Measurements from ENCODE around the gene XNDC1N.

The XNDC1N gene

DNA sequence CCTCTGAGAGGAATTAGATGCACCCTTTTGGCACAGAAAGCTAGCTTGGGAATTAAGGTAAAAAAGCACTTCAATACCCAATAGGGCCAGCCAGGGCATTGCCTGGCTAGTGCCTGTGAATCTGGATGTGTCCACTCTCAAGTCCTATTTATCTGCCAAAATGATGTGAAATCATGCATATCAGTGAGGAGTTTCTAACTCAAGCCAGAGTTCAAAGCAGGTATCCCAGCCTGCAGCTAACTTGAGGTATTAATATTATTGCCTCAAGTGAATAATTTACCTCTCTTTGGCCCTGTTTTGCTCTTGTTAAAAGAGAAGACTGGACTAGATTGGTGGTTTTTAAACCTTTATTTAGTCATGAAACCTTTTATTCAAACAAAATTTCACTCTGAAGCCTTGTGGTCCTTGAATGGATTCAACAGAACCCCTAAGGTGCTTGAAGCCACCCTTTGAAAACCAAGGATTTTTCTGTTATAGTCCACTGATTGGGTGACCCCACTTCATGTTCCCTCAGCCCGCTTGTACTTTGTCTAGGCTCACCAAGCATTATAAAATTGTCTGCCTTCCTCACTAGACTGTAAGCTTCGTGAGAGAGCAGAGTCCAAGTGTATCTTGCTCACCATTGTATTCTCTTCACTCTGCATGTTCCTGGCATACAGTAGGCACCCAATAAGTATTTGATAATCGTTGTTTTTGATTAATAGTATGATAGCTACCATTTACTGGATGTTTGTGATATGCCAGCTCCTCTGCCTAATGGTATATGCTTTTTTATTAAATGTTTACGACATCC is 4.9 kb upstream of the XNDC1N start:
- H3K4me3 ChIP-seq (ENCODE audit: low read depth, low read length, poor library complexity, severe bottlenecking) = peak overlapping the region; percentile 40
- H3K9me3 ChIP-seq (ENCODE audit: low read length) = no peaks in the 10 kb centered on the region
- peak overlapping the region; percentile 17; the same call in 1 of the 2 replicates for H3K9ac ChIP-seq (ENCODE audit: low read length)
- H3K9me2 ChIP-seq (ENCODE audit: low read depth, low read length) = no peaks in the 10 kb centered on the region
- no peaks in the 10 kb centered on the region for H3K27me3 ChIP-seq (ENCODE audit: insufficient read depth, low read length)
- H3F3A ChIP-seq (ENCODE audit: insufficient read depth, low read length) = no peaks in the 10 kb centered on the region
- no peaks in the 10 kb centered on the region for H4K20me1 ChIP-seq (ENCODE audit: insufficient read depth, low read length)
- peak overlapping the region; percentile 39 for H3K27ac ChIP-seq (ENCODE audit: low read depth, low read length, poor library complexity, severe bottlenecking)
- peaks cover 53% of the 10 kb centered on the region for H3K4me1 ChIP-seq (ENCODE audit: insufficient read depth, low read length, severe bottlenecking)
- H3K4me2 ChIP-seq (ENCODE audit: low read length) = peak overlapping the region; percentile 60
- TF ChIP-seq CTCF (IDR thresholded peaks at IDR 0.05; ENCODE audit: low read length) (no peak), EZH2 (IDR thresholded peaks at IDR 0.05; ENCODE audit: borderline replicate concordance, low read length) (no peak)
- H3K79me2 ChIP-seq (ENCODE audit: insufficient read depth, low read length) = peaks cover 80% of the 10 kb centered on the region
- H2AFZ ChIP-seq (ENCODE audit: low read length) = no peak overlapping the region
- H3K36me3 ChIP-seq (ENCODE audit: insufficient read depth, low read length) = peaks cover 8% of the 10 kb centered on the region; the same call in 1 of the 2 replicates

DNA sequence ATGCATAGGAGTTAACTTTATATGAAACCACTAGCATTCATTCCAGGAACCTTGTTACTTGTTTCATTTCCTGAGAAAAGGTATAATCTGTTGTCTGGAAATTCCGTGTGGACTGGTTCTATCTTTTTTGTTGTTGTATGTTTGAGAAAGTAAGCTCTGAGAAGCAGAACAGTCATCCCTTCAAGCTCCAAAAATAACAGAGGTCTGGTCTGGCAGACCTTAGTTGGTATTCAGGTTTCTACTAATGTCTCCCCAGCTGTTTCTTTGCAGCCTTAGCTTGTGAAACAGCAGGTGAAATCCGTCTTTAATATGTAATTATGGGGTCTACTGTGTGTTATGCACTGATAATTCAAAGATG is 2.8 kb upstream of the XNDC1N start:
- H3K36me3 ChIP-seq (ENCODE audit: insufficient read depth, low read length) = peaks cover 4% of the 10 kb centered on the region

DNA sequence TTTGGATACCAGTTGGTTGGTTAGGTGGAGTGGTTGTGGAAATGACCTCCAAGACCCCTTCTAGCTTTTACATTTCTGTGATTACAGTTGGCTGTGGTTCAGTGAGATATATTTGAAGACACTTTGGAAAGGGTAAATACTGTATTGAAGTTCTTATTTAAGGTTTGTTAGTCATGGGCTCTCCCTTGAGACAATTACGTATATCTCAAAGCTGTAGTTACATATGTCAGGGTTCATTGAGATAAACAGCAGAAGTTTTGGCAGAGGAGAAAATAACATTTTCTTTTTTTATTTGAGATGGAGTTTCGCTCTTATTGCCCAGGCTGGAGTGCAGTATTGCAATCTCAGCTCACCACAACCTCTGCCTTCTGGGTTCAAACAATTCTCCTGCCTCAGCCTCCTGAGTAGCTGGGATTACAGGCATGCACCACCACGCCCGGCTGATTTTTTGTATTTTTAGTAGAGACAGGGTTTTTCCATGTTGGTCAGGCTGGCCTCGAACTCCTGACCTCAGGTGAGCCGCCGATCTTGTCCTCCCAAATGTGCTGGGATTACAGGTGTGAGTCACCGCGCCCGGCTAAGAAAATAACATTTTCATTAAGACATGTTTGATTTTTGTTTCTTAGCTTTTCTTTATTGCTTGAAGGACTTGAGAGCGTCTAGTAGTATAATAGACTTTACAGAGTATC is 2.3 kb upstream of the XNDC1N start:
- H3K4me3 ChIP-seq (ENCODE audit: low read depth, low read length, poor library complexity, severe bottlenecking) = peak overlapping the region; percentile 82

More for the DNA sequence above, 2.8 kb upstream of the XNDC1N start:
- Histone ChIP-seq H3K9me3 (ENCODE audit: low read length) (no peaks in the 10 kb centered on the region), H3K9me2 (ENCODE audit: low read depth, low read length) (no peaks in the 10 kb centered on the region), H3K4me2 (ENCODE audit: low read length) (peak overlapping the region; percentile 92), H4K20me1 (ENCODE audit: insufficient read depth, low read length) (no peaks in the 10 kb centered on the region), H3F3A (ENCODE audit: insufficient read depth, low read length) (no peaks in the 10 kb centered on the region), H3K4me3 (ENCODE audit: low read depth, low read length, poor library complexity, severe bottlenecking) (peak overlapping the region; percentile 82), H3K27me3 (ENCODE audit: insufficient read depth, low read length) (no peaks in the 10 kb centered on the region), H3K27ac (ENCODE audit: low read depth, low read length, poor library complexity, severe bottlenecking) (peak overlapping the region; percentile 16), H3K9ac (ENCODE audit: low read length) (peak overlapping the region; percentile 19; the same call in 1 of the 2 replicates), H3K79me2 (ENCODE audit: insufficient read depth, low read length) (peaks cover 74% of the 10 kb centered on the region), H2AFZ (ENCODE audit: low read length) (no peak overlapping the region), H3K4me1 (ENCODE audit: insufficient read depth, low read length, severe bottlenecking) (peaks cover 64% of the 10 kb centered on the region)
- TF ChIP-seq CTCF (IDR thresholded peaks at IDR 0.05; ENCODE audit: low read length) (no peak), EZH2 (IDR thresholded peaks at IDR 0.05; ENCODE audit: borderline replicate concordance, low read length) (no peak)

More for the DNA sequence above, 2.3 kb upstream of the XNDC1N start:
- H3K9me3 ChIP-seq (ENCODE audit: low read length) = no peaks in the 10 kb centered on the region
- H3K4me1 ChIP-seq (ENCODE audit: insufficient read depth, low read length, severe bottlenecking) = peaks cover 64% of the 10 kb centered on the region
- H3K4me2 ChIP-seq (ENCODE audit: low read length) = peak overlapping the region; percentile 92
- no peaks in the 10 kb centered on the region for H3K9me2 ChIP-seq (ENCODE audit: low read depth, low read length)
- peaks cover 9% of the 10 kb centered on the region for H3K36me3 ChIP-seq (ENCODE audit: insufficient read depth, low read length)
- no peak for TF ChIP-seq EZH2 (IDR thresholded peaks at IDR 0.05; ENCODE audit: borderline replicate concordance, low read length)
- TF ChIP-seq CTCF (IDR thresholded peaks at IDR 0.05; ENCODE audit: low read length) = no peak
- peak overlapping the region; percentile 16 for H3K27ac ChIP-seq (ENCODE audit: low read depth, low read length, poor library complexity, severe bottlenecking)
- peaks cover 74% of the 10 kb centered on the region for H3K79me2 ChIP-seq (ENCODE audit: insufficient read depth, low read length)
- no peak overlapping the region; the same call in 1 of the 2 replicates for H3K9ac ChIP-seq (ENCODE audit: low read length)
- no peaks in the 10 kb centered on the region for H3K27me3 ChIP-seq (ENCODE audit: insufficient read depth, low read length)
- H3F3A ChIP-seq (ENCODE audit: insufficient read depth, low read length) = no peaks in the 10 kb centered on the region
- H4K20me1 ChIP-seq (ENCODE audit: insufficient read depth, low read length) = no peaks in the 10 kb centered on the region
- H2AFZ ChIP-seq (ENCODE audit: low read length) = no peak overlapping the region

Measured in OCI-LY1 (cell line).